Testis (tissue), 3 donors: Measurements from ENCODE around the gene CCNY. TPM values are rescaled to one million over a fixed set of nuclear protein-coding genes. Genes with fewer than 3 reads are reported as not detected.

ENCODE experiments used
- DNase-seq: peaks from one replicate; pipeline ENCODE4 v3.0.0-alpha.2; 2019
- H3K27ac ChIP-seq, 2 donors: fragments of 200-600 bp; sonication (generic); one replicate each; pipeline ENCODE4 v1.5.1; 2019
- H3K27me3 ChIP-seq: fragments of 200-600 bp; sonication (generic); one replicate; pipeline ENCODE4 v1.5.1; 2019
- H3K36me3 ChIP-seq: fragments of 200-600 bp; sonication (generic); one replicate; pipeline ENCODE4 v1.5.1; 2017; ENCODE audit warnings: low read depth; ENCODE audit errors: missing control alignments
- H3K4me1 ChIP-seq: fragments of 200-600 bp; sonication (generic); one replicate; pipeline ENCODE4 v1.5.1; 2019
- H3K4me3 ChIP-seq, 2 donors: fragments of 200-600 bp; sonication (generic); one replicate each; pipeline ENCODE4 v1.5.1; 2017 to 2019
- H3K9me3 ChIP-seq: fragments of 200-600 bp; sonication (generic); one replicate; pipeline ENCODE4 v1.5.1; 2017
- POLR2A ChIP-seq: fragments of 450-650 bp; IDR thresholded peaks from one replicate; pipeline ENCODE4 v1.6.1; 2017; ENCODE audit warnings: antibody characterized with exemption, mild to moderate bottlenecking, moderate library complexity
- WGBS, 2 donors: methylation state at CpG; one replicate each; pipeline ENCODE4 v1.1.5; 2018; 5-methylcytosine and 5-hydroxymethylcytosine counted together
- intact Hi-C: fragments of 100-400 bp; cut with DNase I; formaldehyde crosslinking; loops from one replicate; pipeline ENCODE4 v1.15.1; 2023; ENCODE audit warnings: low total_unique reads
- polyA plus RNA-seq: library from polyadenylated mRNA; stranded (reverse); fragments of 350-450 nt; fragmentation: Illumina TruSeq; extraction: RNeasy Lipid Tissue Mini Kit (QIAGEN cat#74804); gene quantifications from one replicate; pipeline ENCODE4 v1.2.3, GENCODE V29; 2014; ENCODE audit warnings: low read depth, low replicate concordance; ENCODE audit not compliant: insufficient read depth
- total RNA-seq, 2 donors: library from RNA; depleted of rRNA; stranded (reverse); fragments of >200 nt; gene quantifications; one replicate each; pipeline ENCODE4 v1.2.3, GENCODE V29; 2016
- TF ChIP-seq, protein P1 (sequence below), 3 experiments: fragments of 450-650 bp in 2 of 3; fragments of 200-600 bp in 1 of 3; sonication (generic) in 1 of 3; IDR thresholded peaks; one replicate each; pipeline ENCODE4 v1.5.1; 2016 to 2019; ENCODE audit warnings: antibody characterized with exemption in 3 of 3, mild to moderate bottlenecking in 2 of 3, moderate library complexity in 1 of 3

Gene CCNY
- total and polyA plus RNA-seq, 3 donors from 2014 or later, result 103 to 380 (median 132) TPM

DNA sequence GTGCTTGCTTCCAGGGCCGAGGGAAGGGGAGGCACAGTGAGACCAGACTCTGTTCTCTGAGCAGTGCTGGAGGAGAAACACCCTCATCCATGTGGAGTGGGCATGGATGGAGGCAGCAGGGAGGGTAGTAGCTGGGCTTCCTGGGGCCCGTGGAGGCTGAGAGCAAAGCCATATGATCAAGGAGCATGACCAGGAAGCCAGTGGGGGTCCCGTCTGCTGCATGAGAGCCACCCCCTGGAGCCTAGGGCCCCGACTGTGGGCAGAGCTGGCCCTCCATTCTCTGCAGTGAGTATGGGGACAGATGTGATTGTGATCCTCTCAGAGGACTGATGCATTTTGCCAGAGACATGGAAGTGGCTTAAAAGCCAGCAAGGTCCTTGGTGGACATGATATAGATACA lies 61.6 kb downstream of the CCNY start:
- 83 to 90% methylated on average over 2 to 4 of the region's 4 CpGs for WGBS, 2 donors
- intact Hi-C loops, result no loop called here
- H3K4me1 ChIP-seq, result peaks cover 22% of the 10 kb centered on the region

DNA sequence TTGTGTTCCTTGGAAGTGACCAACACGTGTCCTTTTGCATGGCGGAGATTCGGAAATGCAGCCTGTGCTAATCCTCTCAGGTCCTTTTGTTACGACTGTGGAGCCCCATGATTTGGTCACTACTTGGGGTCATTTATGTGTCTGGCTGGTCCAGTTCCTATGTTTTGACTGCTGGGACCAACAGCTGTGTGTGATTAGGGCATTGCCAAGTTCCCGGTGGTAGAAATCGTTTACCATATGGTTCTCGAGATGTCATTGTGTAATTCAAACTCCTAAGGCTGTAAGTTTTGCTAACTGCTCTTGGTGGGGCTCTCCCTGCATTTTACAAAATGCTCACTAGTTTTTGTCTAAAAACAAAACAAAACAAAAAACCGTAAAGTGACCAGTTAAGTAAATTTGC lies 62.0 kb downstream of the CCNY start:
- Histone ChIP-seq H3K27ac (no peak overlapping the region), H3K36me3 (no peaks in the 10 kb centered on the region), H3K4me3 (no peak overlapping the region), H3K4me1 (peaks cover 22% of the 10 kb centered on the region), H3K9me3 (no peaks in the 10 kb centered on the region), H3K27me3 (no peaks in the 10 kb centered on the region)
- 77 to 84% methylated on average over 8 of the region's 8 CpGs for WGBS, 2 donors
- intact Hi-C loops, result no loop called here
- TF ChIP-seq POLR2A, result no peak
- TF ChIP-seq, protein P1, sequence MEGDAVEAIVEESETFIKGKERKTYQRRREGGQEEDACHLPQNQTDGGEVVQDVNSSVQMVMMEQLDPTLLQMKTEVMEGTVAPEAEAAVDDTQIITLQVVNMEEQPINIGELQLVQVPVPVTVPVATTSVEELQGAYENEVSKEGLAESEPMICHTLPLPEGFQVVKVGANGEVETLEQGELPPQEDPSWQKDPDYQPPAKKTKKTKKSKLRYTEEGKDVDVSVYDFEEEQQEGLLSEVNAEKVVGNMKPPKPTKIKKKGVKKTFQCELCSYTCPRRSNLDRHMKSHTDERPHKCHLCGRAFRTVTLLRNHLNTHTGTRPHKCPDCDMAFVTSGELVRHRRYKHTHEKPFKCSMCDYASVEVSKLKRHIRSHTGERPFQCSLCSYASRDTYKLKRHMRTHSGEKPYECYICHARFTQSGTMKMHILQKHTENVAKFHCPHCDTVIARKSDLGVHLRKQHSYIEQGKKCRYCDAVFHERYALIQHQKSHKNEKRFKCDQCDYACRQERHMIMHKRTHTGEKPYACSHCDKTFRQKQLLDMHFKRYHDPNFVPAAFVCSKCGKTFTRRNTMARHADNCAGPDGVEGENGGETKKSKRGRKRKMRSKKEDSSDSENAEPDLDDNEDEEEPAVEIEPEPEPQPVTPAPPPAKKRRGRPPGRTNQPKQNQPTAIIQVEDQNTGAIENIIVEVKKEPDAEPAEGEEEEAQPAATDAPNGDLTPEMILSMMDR (IDR thresholded peaks at IDR 0.05), result no peak
- DNase-seq, result no peak

More for the DNA sequence above, 61.6 kb downstream of the CCNY start:
- Histone ChIP-seq H3K4me3 (no peak overlapping the region), H3K36me3 (no peaks in the 10 kb centered on the region), H3K27me3 (no peaks in the 10 kb centered on the region), H3K9me3 (no peaks in the 10 kb centered on the region), H3K27ac (no peak overlapping the region)
- DNase-seq, result no peak
- TF ChIP-seq, protein P1 (IDR thresholded peaks at IDR 0.05), result no peak
- TF ChIP-seq POLR2A, result no peak

DNA sequence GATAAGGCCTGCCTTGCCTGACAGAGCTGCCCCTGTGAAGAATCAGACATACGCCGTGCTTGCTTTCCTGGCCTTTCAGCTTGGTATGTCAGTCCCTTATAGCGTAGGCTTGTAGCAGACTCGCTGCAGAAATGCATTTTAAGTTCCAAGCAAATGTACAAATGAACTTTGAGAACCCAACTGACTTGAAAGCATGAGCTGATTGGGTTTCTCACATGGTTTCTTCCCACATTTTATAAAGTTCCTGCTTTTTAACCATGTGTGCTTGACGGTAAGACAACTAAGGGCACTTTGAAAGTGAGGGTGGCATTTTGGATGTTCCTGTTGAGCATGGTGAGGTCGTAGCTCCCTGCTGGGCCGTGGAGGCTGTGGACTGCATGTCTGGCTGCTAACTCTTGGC lies 62.6 kb downstream of the CCNY start:
- H3K9me3 ChIP-seq, result no peaks in the 10 kb centered on the region
- TF ChIP-seq POLR2A, result no peak
- TF ChIP-seq, protein P1 (IDR thresholded peaks at IDR 0.05), result no peak
- no peaks in the 10 kb centered on the region for H3K27me3 ChIP-seq
- intact Hi-C loops, result no loop called here
- peaks cover 22% of the 10 kb centered on the region for H3K4me1 ChIP-seq
- DNase-seq, result no peak
- no peak overlapping the region for H3K27ac ChIP-seq
- H3K4me3 ChIP-seq, result no peak overlapping the region
- no peaks in the 10 kb centered on the region for H3K36me3 ChIP-seq
- WGBS, 2 donors, result 91 to 93% methylated on average over 7 of the region's 7 CpGs

DNA sequence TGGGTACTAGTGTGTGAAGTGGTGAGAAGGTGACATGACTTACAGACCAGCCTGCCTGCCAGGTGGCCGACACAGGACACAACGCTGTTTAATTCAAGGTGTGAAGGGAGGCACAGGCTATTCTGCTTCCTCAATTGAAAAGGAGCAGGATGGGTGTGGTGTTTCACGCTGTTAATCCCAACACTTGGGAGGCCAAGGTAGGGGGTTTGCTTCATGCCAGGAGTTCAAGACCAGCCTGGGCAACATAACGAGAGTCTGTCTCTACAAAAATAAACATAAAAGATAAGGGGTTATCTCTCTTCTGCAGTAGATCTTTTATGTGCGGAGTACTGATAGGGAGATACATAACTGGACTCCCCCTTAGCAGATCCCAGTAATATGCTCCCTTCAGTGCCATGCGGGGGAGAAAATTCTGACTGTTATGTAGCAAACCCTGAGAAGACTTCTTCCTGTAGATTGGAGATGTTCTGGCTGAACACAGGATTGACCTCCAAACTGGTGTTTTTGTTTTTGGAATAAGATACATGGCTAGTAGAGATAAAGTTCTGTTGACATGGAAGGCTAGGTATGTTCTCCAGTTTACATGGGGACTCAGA lies 63.2 kb downstream of the CCNY start:
- no peaks in the 10 kb centered on the region for H3K36me3 ChIP-seq
- H3K4me1 ChIP-seq, result peaks cover 22% of the 10 kb centered on the region
- WGBS, 2 donors, result 72 to 76% methylated on average over 6 of the region's 6 CpGs
- H3K27ac ChIP-seq, result no peak overlapping the region
- peak; percentile 28 for DNase-seq
- intact Hi-C loops, result loop anchor here (10.0 kb wide), 1 partner anchor 95 kb away; no protein-coding TSS in a partner anchor
- H3K9me3 ChIP-seq, result no peaks in the 10 kb centered on the region
- H3K27me3 ChIP-seq, result no peaks in the 10 kb centered on the region
- no peak overlapping the region for H3K4me3 ChIP-seq
- TF ChIP-seq, protein P1 (IDR thresholded peaks at IDR 0.05), result no peak
- no peak for TF ChIP-seq POLR2A
